GM19467 (cell line): ENCODE measurements around the gene CTXN1.

ENCODE experiments used
- ATAC-seq: cut with Tn5 transposase; IDR thresholded peaks from one replicate; pipeline ENCODE4 v1.9.1; 2021; ENCODE audit warnings: mild to moderate bottlenecking, moderate library complexity; ENCODE audit not compliant: unreplicated experiment

Gene CTXN1

DNA sequence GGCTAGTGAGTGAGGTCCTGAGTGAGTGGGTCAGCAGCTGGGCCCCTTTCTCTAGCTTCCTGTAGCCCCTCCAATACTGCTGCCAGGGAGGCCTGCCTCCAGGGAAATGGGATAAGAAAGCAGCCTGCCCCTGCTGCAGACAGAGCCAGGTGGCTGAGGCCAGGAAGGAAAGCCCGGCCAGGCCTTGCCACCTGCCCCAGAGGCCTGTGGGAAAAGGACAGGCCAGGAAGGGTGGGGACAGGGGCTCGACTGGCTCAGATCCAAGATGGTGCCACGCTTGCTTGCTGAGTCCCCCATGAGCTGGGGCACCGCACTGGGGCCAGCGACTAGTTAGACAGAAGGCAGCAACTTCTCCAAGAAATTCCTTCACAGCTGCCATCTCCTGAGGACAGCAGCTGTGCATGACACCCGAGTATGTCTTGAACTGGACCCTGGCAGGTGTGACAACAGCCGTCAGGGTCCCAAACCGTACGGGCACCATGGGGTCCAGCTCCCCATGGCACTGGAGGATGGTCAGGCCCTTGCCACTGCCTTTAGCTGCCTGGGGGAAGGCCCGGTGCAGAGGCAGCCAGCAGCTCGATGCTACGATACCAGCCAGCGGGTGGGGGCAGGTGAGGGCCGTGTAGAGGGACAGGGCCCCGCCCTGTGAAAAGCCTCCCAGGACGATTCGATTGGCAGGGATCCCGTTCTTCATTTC is 46.7 kb downstream of the CTXN1 start:
- no peak for ATAC-seq

DNA sequence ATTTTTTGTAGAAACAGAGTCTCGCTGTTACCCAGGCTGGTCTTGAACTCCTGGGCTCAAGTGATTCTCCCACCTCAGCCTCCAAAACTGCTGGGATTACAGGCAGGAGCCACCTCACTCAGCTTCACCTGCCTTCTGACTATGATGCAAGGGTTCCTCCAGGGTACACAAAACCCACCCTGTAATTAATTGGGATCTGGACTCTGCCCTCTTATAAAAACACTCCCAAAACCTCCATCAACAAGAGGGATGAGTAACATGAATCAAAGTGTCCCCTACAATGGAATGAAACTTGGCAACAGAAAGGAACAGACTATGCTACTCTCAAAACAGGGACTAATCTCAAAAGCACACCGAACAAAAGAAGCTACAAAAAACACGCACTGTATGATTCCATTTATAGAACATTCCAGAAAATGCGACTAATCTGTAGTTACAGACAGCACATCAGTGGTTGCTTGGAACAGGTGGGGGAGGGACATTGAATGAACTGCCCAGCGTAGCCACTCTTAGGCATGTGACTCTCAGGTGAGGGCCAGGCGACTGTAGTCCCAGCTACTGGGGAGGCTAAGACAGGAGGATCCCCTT is 48.6 kb downstream of the CTXN1 start:
- ATAC-seq = no peak

DNA sequence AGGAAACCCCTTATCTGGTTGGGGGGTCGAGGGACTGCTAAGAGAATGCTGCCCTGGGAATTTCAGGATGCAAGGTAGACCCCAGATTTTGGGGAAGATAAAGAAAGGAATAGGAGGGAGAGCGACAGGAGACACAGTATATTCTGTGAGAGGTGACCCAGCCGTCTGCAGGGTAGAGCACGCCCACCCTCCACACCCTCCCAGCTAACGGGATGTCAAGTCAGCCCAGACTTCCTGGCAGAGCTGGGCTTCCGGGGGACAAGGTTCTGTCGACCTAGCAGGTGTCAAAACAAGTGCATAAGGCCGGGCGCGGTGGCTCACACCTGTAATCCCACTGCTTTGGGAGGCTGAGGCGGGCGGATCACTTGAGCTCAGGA is 51.0 kb downstream of the CTXN1 start:
- ATAC-seq = no peak
